Measurements from ENCODE around the gene SH3RF3.

DNA sequence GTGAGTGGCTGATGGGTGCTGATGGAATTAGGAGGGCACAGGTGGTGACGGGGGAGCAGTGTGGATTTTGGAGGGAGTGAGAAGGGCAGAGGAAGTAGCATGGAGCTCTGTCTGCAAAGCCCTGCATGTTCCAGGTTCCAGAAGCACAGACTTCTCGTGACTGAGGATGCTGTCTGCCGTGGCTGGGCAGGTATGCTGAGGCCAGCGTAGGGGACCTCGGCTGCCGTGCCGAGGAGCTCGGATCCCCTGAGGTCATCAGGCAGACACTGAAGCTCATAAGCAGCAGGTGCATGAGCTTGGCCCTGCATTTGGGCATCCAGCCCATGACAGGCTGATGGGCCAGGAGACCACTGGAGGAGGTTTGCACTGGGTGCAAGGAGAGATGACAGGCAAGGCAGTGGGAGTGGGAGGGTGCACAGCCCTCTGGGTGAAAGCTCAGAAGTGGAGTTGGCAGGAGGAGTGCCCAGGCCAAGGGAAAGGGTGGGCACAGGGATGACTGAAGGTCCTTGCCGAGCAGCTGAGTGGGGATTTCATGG lies 215.3 kb downstream of the SH3RF3 start:
- TF ChIP-seq CTCF (IDR thresholded peaks at IDR 0.05 in 2 of 3, conservative IDR thresholded peaks at IDR 0.05 in 1 of 3; ENCODE audit: borderline replicate concordance in 1 of 3, insufficient read depth in 1 of 3, low read depth in 2 of 3, low read length in 2 of 3) (no peak), POLR2A (IDR thresholded peaks at IDR 0.05; ENCODE audit: borderline replicate concordance, extremely low read depth, insufficient read depth, insufficient read length) (no peak), POLR2AphosphoS5 (IDR thresholded peaks at IDR 0.05; ENCODE audit: low read depth, low read length) (no peak), EZH2 (IDR thresholded peaks at IDR 0.05) (no peak), ATF3 (IDR thresholded peaks at IDR 0.05) (no peak), CEBPB (IDR thresholded peaks at IDR 0.05; ENCODE audit: low read depth) (no peak), YY1 (IDR thresholded peaks at IDR 0.05; ENCODE audit: extremely low read depth, insufficient replicate concordance, low read depth, low read length) (no peak), TCF7L2 (IDR thresholded peaks at IDR 0.05; ENCODE audit: borderline replicate concordance, extremely low read depth, insufficient read depth, insufficient read length) (no peak), JUND (IDR thresholded peaks at IDR 0.05) (no peak), RAD21 (IDR thresholded peaks at IDR 0.05; ENCODE audit: low read depth) (no peak), EGR1 (IDR thresholded peaks at IDR 0.05; ENCODE audit: low read depth) (no peak), ZNF274 (IDR thresholded peaks at IDR 0.05; ENCODE audit: low read depth, low read length) (no peak), EZH2phosphoT487 (IDR thresholded peaks at IDR 0.05; ENCODE audit: borderline replicate concordance) (no peak)
- TF ChIP-seq, protein P1, sequence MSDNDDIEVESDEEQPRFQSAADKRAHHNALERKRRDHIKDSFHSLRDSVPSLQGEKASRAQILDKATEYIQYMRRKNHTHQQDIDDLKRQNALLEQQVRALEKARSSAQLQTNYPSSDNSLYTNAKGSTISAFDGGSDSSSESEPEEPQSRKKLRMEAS (IDR thresholded peaks at IDR 0.05): no peak

Measured in HCT116 (cell line).